ENCODE results near the gene MED9. TPM values are rescaled to one million over a fixed set of nuclear protein-coding genes. Genes with fewer than 3 reads are reported as not detected.

The MED9 gene
- total and polyA plus RNA-seq, 4 donors = 10.8 to 15.4 (median 13.3) TPM

GRCh38 chr17:17433000-17433703 is 43.6 kb upstream of the MED9 start:
- ATAC-seq (ENCODE audit: insufficient read depth, low FRiP score) = peak; percentile 58
- Histone ChIP-seq H3K36me3 (ENCODE audit: control insufficient read depth in 4 of 4, insufficient read depth in 4 of 4, low read length in 4 of 4) (no peaks in the 10 kb centered on the region), H3K27me3 (ENCODE audit: control insufficient read depth in 3 of 3, insufficient read depth in 3 of 3, low read length in 2 of 3) (no peaks in the 10 kb centered on the region), H3K9ac (ENCODE audit: insufficient read depth in 1 of 2, low read length in 2 of 2) (no peak overlapping the region), H3K4me1 (ENCODE audit: control insufficient read depth in 5 of 5, insufficient read depth in 5 of 5, low read length in 5 of 5) (peaks cover 0 to 1% (median 0%) of the 10 kb centered on the region in 5 donors), H3K9me3 (ENCODE audit: control insufficient read depth in 4 of 4, insufficient read depth in 3 of 4, low read length in 3 of 4) (no peaks in the 10 kb centered on the region), H3K4me3 (no peak overlapping the region), H3K27ac (ENCODE audit: low read depth in 1 of 2, low read length in 1 of 2) (peak overlapping the region in 1 of 2 donors; percentile 45)
- 29 to 35% methylated on average over 6 of the region's 6 CpGs for WGBS, 2 donors
- TF ChIP-seq CTCF (IDR thresholded peaks at IDR 0.05; ENCODE audit: control extremely low read depth, extremely low read depth) = no peak
- peak in 1 of 3 donors; percentile 45 for DNase-seq

- no peaks in the 10 kb centered on the region for H3K9me3 ChIP-seq (ENCODE audit: control insufficient read depth in 4 of 4, insufficient read depth in 3 of 4, low read length in 3 of 4)
- 47 to 48% methylated on average over 2 of the region's 2 CpGs for WGBS, 2 donors
- ATAC-seq (ENCODE audit: insufficient read depth, low FRiP score) (no peak), DNase-seq (no peak)
- peaks cover 0 to 1% (median 0%) of the 10 kb centered on the region in 5 donors for H3K4me1 ChIP-seq (ENCODE audit: control insufficient read depth in 5 of 5, insufficient read depth in 5 of 5, low read length in 5 of 5)
- H3K4me3 ChIP-seq = no peak overlapping the region
- no peak overlapping the region for H3K27ac ChIP-seq (ENCODE audit: low read depth in 1 of 2, low read length in 1 of 2)
- no peaks in the 10 kb centered on the region for H3K36me3 ChIP-seq (ENCODE audit: control insufficient read depth in 4 of 4, insufficient read depth in 4 of 4, low read length in 4 of 4)
- H3K9ac ChIP-seq (ENCODE audit: insufficient read depth in 1 of 2, low read length in 2 of 2) = no peak overlapping the region
- TF ChIP-seq CTCF (IDR thresholded peaks at IDR 0.05; ENCODE audit: control extremely low read depth, extremely low read depth) = no peak
- no peaks in the 10 kb centered on the region for H3K27me3 ChIP-seq (ENCODE audit: control insufficient read depth in 3 of 3, insufficient read depth in 3 of 3, low read length in 2 of 3)
These were observed 42.3 kb upstream of the MED9 start for GRCh38 chr17:17434477-17434876.

GRCh38 chr17:17435323-17435722 is 41.5 kb upstream of the MED9 start:
- H3K4me3 ChIP-seq = no peak overlapping the region
- no peak overlapping the region for H3K9ac ChIP-seq (ENCODE audit: insufficient read depth in 1 of 2, low read length in 2 of 2)
- ATAC-seq (ENCODE audit: insufficient read depth, low FRiP score) (no peak), DNase-seq (no peak)
- no peaks in the 10 kb centered on the region for H3K9me3 ChIP-seq (ENCODE audit: control insufficient read depth in 4 of 4, insufficient read depth in 3 of 4, low read length in 3 of 4)
- 55 to 73% methylated on average over 4 of the region's 4 CpGs for WGBS, 2 donors
- no peak for TF ChIP-seq CTCF (IDR thresholded peaks at IDR 0.05; ENCODE audit: control extremely low read depth, extremely low read depth)
- no peaks in the 10 kb centered on the region for H3K36me3 ChIP-seq (ENCODE audit: control insufficient read depth in 4 of 4, insufficient read depth in 4 of 4, low read length in 4 of 4)
- peaks cover 0 to 1% (median 0%) of the 10 kb centered on the region in 5 donors for H3K4me1 ChIP-seq (ENCODE audit: control insufficient read depth in 5 of 5, insufficient read depth in 5 of 5, low read length in 5 of 5)
- H3K27ac ChIP-seq (ENCODE audit: low read depth in 1 of 2, low read length in 1 of 2) = no peak overlapping the region
- no peaks in the 10 kb centered on the region for H3K27me3 ChIP-seq (ENCODE audit: control insufficient read depth in 3 of 3, insufficient read depth in 3 of 3, low read length in 2 of 3)
